Measurements from ENCODE around the gene SCTR.

GRCh38 chr2:119408221-119408619, 116.1 kb downstream of the SCTR start:
- TF ChIP-seq POLR2A (IDR thresholded peaks at IDR 0.05; ENCODE audit: low read depth, low read length) (no peak), POLR2AphosphoS5 (IDR thresholded peaks at IDR 0.05; ENCODE audit: low read depth, low read length) (no peak), TAF1 (IDR thresholded peaks at IDR 0.05; ENCODE audit: borderline replicate concordance, low read depth, low read length) (no peak)
